Stimulated activated CD8-positive, alpha-beta memory T cell treated with anti-CD3 and anti-CD28 coated beads, Interleukin-12 subunit alpha, Interleukin-12 subunit beta, amount 100 ng/mL, for 4 hours (primary cell): ENCODE measurements around the gene COBL.

ENCODE experiments used
- DNase-seq: peaks from one replicate; pipeline ENCODE4 v3.0.0-alpha.2; 2020; ENCODE audit warnings: low read depth

Gene COBL

DNA sequence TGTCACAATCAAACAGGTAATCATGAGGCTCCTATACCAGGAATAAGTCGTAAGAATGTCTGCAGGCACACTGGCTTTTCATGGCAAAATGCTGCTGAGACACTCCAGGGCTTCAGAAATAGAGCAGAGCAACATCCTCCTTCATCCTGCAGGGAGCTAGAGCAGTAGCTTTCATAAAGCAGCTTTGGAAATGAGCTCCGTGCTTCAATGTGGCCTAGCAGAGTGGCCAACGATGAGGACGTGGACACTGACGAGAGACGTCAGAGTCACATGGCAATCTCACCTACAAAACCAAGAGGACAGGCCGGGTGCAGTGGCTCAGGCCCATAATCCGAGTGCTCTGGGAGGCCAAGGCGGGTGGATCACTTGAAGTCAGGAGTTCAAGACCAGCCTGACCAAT is 9.8 kb downstream of the COBL start:
- DNase-seq, result no peak

DNA sequence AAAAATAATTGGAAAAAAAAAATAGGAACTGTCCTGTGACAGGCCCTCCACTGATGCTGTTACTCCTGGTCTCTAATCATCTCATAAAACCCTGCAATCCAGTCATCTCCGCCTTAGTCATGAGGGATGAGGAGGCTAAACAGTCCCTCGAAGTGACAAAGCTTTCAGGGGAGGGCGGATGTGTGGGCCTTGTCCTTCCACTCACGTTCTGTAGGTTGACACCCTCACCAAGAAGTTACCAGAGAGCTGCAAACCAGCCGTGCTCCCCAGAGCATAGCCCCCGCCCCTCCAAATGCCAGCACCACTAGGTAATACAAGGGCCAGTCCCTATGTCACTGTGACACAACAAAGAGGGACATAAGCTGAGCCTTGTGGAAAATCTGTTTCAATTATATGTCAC is 11.9 kb downstream of the COBL start:
- no peak for DNase-seq

DNA sequence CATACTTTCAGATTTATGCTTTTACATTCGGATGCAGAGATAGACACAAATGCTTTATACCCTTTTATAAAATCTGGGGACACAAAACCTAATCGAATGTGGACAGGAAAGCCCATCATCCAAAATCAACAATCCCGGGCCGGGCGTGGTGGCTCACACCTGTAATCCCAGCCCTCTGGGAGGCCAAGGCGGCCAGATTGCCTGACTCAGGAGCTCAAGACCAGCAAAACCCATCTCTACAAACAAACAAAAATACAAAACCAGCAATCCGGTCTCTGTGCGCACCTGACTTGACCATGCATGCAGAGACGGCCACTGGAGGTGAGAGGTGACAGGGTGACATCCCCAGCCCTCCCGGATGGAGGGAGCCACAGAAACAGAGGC is 13.5 kb downstream of the COBL start:
- DNase-seq, result no peak

DNA sequence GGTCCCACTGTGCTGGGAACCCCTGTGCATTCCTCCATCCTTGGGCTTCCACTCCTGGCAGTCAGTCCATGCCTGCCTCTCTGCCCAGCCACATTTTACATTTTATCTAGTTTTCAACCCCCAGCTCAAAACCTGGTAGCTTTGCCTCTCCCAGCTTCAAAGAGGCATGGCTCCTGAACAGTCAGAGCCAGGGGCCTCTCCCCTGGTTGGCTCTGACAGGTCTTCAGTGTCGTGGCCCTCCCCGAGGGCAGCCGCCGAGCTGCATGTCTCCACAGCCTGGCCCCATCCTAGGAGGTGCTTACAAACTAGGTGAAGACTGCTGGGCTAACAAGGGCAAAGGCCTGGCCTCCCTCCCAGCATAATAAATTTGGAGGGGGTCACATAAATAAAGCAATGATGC is 14.8 kb downstream of the COBL start:
- no peak for DNase-seq

DNA sequence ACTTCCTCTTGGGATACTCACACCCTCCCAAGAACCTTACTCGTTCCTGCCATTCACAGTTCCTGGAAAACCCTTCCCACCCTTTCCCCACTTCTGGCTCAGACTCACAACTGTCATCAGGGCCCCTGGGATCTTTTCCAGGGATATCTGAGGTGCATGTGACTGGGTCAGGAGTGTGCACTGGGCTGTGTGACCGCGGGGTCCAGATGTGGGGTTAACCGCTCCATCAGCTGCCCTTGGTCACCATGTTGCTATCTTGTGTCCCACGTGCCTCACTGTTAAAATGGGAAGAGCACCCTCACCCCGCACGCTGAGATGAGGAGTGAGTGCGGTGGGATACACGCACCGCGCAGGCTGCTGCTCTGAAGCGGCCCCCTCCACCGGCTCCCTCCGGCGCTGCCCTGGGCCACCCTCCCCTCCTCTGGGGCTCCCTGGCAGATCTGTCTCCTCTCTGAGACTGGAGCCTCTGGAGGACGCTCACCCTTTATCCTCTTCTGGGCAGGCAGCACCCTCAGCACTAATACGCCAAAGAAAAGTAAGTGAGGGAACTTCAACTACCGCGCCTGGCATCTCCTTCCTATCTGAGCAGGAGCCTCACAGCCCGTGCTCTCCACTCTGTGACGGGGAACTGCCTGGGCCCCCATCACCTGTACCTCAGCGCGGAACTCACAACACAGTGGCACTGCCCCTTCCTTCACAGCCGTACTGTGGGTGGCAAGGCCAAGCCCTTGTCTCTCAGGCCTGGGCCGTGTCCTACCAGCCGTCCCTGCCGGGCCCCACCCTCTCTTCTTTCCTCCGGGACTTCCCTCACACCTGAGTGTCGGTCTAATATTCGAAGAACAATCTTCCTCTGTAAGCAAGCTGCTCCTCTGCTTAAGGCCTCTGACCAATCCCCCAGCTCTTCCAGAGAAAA is 15.6 kb downstream of the COBL start:
- DNase-seq, result no peak

DNA sequence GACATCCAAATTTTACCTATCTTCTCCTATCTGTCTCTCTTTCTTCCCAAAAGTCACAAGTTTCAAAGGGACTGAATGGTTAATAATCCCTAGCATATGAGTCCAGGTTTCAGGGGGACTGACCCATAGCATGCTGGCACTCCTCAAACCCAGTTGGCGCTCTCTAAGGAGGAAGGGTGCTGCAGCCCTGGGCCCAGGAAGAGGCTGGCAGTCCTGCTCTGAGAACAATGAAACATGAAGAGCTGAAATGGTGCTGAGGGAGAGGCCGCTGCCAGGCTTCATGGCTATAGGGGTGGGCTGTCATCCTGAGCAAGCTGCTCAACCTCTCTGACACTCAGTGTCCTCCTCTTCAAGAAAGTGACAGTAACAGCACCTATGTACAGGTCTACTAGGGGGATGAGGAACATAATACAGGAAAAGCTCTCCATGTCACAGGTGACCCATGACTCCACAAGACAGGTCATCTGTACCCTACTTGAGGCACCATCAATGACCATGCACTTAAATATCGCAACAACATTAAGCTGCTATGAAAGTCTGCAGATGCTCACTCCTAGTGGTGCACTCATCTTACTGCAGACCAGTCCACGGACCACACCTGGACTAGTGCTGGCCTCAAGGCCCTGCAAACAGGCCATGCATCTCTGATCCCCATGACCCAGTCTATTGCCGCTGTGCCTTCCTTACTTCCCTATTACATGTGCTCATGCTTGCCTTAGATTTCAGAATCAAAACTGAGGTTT is 17.0 kb downstream of the COBL start:
- no peak for DNase-seq

DNA sequence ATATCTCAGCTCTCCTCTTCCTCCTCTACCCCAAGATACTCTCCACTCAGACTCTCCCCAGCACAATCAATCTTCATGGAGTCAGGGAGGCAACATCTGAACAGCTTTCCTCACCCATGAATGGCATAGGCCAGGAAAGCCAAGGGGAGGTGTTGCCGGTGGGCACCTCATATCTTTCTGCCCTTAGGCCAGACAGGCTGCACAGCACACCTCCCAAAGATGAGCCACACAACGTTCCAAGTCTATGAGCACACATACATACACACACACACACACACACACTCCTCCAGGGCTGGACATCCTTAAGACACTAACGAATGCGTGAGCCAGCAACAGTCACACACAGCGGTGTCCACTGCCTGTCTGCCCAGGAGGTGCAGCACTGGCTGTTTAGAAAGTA is 17.7 kb downstream of the COBL start:
- DNase-seq, result no peak

DNA sequence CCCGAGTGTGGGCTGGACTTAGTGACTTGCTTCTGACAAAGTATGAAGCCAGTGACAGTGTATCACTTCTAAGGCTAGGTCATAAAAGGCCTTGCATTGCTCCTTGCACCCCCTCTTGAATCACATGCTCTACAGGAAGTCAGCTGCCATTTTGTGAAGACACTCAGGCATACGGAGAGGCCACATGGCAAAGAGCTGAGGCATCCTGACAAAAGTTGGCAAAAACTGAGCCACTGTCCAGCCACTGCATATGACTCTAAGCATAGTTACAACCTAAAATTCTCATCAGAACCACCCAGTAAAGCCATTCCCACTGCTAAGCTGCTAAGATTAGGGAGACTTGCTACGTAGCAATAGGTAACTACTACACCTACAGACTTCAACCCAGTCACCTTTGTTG is 18.6 kb downstream of the COBL start:
- DNase-seq, result no peak

DNA sequence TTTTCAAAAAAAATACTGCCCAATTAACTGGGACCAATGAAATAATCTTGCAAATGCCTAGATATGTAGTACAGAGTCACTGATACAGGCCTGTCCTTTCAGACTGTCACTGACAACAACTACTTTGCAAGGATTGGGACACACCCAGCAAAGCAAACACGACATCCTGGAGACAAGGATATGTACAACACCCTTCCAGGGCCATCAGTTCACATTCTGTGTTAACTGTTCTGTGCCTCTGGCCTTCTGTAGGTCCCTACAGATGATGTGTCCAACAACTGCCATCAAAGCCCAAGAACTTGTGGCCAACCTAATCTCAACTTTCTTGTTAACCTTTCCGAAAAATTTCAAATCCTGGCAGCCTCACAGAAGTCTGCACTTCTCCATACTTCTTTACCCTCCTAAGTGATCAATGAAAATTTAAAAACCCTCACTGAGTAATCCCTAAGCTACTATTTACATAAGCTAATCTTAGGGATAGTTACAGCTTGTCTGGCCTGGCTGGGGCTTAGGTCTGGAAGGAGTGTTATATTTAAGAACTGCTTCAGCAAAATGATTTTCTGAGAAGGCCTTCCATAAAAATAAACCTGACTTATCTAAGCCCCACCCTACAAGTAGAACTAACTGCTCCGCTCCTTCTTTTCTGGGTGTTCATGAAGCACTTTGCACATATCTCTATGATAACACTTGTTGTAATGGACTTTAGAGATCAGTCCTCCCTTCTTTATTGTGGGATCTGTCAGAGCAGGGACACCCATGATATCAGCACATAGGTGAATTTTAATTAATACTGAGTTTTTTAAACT is 21.0 kb downstream of the COBL start:
- DNase-seq, result no peak

DNA sequence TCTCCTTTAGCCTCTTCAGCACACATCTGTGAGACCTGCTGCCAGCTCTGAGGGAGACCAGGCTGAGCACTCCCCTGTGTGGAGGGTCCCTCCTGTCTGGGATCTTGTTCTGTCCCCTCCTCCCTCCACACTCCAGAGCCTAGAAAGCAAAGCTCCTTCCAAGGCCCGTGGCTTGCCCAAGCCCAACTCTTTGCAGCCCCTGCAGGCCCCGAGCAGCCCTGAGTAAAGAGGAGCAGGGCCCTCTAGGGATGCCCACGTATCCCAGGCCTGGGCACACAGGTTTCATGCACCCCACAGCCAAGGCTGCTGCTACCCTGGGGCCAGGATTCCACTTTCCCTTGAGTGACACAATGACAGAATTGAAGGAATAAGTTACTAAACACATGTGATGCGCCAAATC is 24.0 kb downstream of the COBL start:
- DNase-seq, result no peak

DNA sequence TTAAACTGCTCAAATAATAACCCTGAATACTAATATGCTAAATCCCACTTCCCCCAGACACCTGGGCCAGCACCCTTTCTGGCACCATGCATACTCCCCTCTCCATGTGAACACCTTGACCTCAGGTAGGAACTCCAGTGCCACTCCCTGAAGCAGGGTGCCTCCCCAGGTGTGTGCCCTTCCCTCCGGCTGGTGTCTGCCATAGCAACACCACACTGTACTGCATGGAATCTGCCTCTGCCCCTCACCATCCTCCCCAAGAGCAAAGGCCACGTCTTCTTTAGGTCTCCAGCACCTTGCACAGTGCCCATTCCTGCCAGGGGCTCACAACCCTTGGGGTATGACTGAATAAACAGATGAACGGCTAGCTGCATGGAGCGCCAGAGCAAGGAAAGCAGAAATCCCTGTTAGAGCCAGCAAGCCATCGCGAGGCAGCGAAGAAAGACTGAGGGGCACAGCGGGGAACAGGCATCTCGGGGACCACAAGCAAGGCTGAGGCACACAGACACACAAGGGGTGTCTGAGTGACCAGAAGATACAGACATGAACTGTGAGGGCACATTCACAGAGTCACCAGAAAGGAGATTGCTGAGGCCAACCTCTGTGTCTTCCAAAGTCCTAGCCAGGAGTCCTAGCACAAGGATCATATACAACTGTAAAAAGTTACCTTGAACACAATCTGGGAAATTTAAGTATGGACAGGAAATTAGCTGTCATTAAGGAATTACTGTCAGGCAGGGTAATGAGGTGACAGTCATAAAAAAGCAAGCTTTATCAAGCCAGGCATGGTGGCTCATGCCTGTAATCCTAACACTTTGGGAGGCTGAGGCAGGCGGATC is 25.7 kb downstream of the COBL start:
- DNase-seq, result no peak

DNA sequence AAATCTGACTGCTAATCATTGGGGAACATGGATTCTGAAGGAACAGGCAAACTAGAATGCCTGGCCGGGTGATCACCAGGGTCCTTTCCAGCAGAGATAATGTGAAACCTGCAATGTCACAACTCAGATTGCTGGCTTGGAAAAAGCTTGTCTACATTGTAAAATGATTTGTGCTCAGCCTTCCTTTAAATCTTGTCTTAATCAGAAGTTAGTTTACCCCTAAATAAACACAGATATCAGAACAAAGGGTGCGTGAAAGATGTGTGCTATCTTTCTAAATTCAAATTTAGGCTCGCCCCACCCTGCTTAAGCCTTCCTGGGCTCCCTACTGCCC is 26.3 kb downstream of the COBL start:
- no peak for DNase-seq

DNA sequence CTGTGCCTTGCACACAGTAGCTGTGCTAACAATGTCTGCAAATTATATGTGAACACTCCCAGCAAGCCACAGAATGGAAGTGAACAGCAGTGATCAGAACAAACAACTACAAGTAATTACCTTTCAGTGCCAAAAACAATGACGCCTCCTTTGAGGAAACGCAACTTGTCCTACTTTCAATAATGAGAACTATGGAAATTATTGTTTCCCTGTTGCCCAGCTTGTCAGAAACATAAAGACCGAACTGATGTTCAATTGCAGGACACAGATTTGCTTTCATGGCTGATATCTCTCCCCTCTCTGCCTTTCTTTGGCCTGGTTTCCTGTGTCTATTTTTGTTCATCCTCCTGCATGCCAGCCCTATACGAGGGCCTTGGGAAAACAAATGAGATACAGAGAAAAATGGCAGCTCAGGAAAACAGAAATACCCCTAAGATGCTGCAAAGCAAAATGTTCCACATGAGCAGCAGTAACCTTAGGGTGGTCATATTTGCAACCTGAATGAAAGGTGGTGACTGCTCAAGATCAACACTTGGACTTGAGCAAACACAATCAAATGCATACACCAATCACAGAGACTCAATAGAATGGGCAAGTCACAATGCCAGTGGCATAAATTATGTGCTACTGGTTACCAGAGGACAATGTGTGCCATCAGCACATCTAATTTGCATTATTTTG is 26.8 kb downstream of the COBL start:
- DNase-seq, result no peak

DNA sequence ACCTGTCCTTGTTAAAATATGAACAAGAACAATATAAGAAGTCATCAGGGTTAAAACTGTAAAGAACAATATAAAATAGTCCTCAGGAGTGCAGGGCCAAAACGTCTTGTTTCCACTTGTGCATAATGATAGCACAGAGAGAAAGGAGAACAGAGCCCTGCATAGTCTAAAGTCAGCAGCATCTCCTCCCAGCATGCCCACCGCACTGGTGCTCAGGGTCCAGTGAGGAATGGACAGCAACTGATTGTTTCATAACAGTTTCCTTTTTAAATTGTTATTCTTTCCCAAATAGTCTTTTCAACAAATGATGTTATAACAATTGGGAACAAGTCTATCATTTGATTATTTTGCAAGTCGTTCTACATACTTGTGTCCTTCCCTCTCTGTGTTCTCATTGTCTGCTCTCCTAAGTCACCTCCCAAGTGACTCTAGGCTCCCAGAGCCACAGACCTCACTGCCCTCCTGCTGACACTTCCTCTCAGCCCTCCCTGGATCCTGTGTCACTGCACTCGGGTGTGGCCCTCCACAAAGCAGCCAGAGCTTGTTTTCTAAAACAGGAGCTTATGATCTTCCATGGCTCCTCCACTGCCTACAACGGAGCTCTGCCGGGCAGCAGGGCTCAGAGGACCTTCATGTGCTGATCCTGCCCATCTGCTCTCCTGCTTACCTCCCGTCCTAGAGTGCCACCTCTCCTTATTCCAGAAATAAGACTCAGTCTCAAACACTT is 27.6 kb downstream of the COBL start:
- no peak for DNase-seq

DNA sequence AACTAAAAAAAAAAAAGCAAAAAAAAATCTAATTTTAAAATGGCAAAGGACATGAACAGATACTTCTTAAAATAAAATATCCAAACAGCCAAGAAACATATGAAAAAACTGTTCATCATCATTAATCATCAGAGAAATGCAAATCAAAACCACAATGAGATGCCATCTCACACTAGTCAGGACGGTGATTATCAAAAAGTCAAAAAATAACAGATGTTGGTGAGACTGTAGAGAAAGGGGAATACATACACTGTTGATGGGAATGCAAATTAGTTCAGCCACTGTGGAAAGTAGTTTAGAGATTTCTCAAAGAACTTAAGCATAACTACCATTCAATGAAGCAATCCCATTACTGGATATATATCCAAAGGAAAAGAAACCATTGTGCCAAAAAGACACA is 30.2 kb downstream of the COBL start:
- no peak for DNase-seq

DNA sequence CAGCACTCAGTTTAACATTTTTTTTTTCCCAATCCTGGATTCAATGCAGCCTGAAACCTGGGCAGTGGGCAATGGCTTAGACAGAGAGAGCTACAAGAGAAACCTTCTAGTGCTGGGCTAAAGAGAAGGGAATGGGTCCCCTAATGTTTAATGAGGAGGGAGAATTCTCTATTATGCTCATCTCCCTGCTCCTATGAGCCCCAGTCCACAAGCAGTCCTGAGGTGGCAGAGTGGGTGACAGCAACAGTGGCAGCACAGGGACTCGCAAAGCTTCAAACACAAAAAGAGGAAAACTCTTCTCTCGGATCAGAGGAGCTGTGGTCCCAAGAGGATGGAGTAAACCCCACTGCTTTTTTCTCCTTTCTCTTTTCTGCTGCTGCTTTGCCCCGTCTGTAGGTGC is 36.5 kb downstream of the COBL start:
- DNase-seq, result no peak

DNA sequence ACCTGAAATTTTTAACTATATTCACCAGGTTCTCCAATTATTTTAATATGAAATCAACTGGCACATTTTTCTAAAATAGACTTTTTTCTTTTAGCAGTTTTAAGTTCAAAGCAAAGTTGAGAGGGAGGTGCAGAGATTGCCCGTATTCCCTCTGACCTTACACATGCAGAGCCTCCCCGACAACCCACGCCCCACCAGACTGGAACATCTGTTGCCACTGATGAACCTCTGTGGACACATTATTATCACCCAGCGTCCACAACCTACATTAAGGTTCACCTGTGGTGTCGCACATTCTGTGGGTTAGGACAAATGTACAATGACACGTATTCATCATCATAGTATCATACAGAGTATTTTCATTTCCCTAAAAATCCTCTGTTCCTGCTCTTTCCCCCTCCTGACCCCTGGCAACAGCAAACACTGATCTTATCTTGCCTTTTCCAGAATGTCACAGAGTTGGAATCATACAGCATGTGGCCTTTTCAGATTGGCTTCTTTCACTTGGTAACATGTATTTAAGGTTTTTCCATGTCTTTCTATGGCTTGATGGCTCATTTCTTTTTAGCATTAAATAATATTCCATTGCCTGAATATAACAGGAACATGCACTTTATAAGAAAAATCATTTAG is 37.1 kb downstream of the COBL start:
- no peak for DNase-seq

DNA sequence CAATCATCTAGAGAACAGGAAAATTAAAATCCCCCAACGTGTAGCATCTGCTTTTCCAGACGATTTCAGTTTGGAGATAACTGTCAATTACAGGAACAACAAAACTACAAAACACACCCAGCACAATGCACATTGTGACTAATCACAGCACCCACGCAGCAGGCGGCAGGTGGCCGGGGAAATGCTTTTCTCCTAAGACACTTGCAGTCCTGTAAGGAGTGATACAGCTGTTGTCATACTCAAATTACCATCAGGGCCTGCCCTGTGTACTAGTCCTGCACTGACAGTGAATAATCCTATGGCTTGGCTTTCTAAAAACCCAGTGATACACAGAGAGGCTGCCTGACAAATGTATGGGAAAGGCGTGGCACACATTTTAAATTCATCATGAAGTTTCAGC is 37.8 kb downstream of the COBL start:
- no peak for DNase-seq

DNA sequence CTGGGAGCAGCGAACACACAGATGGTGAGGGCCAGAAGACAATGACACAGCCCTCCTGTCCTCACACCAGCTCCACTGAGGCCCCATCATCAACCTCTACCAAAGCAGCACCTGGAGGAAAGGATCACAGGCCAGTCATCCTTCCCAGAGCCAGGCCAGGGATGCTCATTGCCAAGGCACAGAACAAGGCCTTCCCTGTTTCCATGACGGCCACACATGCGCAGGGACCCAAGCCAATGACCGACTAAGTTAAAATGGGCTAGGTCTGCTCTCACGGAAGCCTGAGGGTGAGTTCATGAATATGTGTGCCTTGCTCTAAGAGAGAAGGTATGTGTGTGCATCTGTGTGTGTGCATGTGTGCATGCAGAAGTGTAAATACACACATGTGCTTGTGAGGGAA is 39.6 kb downstream of the COBL start:
- DNase-seq, result no peak

DNA sequence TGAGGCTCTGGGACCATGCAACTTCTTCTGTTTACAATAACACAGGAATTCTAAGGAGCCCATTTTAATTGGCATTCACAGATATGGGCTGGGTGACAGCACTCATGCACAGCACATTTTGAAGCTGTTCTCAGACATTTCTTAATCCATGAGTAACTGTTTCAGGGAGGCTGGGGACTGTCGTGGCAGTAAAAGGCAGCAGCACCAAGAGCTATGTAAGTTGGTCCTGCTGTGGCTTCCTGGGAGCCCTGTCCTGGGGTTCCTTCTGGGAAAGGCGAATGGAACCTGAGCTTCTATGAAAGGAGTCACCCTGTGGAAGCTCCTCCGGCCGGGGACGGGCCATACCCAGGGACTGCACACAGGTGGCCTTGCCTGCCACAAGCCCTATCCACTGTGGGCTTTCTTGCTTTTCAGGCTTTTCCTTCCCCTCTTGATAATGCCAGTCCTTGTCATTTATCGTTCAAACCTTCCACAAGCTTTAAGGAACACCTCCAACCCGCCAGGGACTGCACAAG is 40.5 kb downstream of the COBL start:
- DNase-seq, result no peak
